ENCODE data around the gene ZNF519. TPM values are rescaled to one million over a fixed set of nuclear protein-coding genes. Genes with fewer than 3 reads are reported as not detected.
"Not testable (repeated sequence)": the region's sequence is repeated elsewhere in the genome, so short reads cannot be mapped to it uniquely, and the experiment has no call there.

ZNF519 gene
- total RNA-seq, 1 experiment from 2014 or later, result 5.9 TPM

GRCh38 chr18:14131696-14132270 lies 452 bp downstream of the ZNF519 start:
- H3K27ac ChIP-seq (ENCODE audit: low read length); H3K9me3 ChIP-seq (ENCODE audit: low read length): not testable (repeated sequence)

GRCh38 chr18:14130804-14131203 lies 1.4 kb downstream of the ZNF519 start:
- H2AFZ ChIP-seq (ENCODE audit: low read length); H4K20me1 ChIP-seq (ENCODE audit: low read length); intact Hi-C loops (cut with micrococcal nuclease); H3K27ac ChIP-seq (ENCODE audit: low read length); H3F3A ChIP-seq (ENCODE audit: low read length, unreplicated experiment); ATAC-seq; POLR2A ChIA-PET (ENCODE audit: unreplicated experiment); CTCF ChIA-PET; BruUV-seq (replicated peaks); DNase-seq; H3K27me3 ChIP-seq (ENCODE audit: low read length); H3K9me3 ChIP-seq (ENCODE audit: low read length); H3K9me2 ChIP-seq (replicated peaks; ENCODE audit: low read length); H3K36me3 ChIP-seq (ENCODE audit: low read depth, low read length); H3K4me1 ChIP-seq (ENCODE audit: insufficient read depth, low read length): not testable (repeated sequence)
- peak overlapping the region; percentile 83 for H3K4me3 ChIP-seq (ENCODE audit: low read length)
- H3K79me2 ChIP-seq (ENCODE audit: low read length), result peaks cover 53% of the 10 kb centered on the region
- peak overlapping the region; percentile 78; the same call in 1 of the 2 replicates for H3K9ac ChIP-seq (ENCODE audit: low read length)
- H3K4me2 ChIP-seq (ENCODE audit: low read length), result peak overlapping the region; percentile 81

More at GRCh38 chr18:14131696-14132270, 452 bp downstream of the ZNF519 start:
- H3K4me1 ChIP-seq (ENCODE audit: insufficient read depth, low read length); H3K36me3 ChIP-seq (ENCODE audit: low read depth, low read length); DNase-seq; H3K9me2 ChIP-seq (replicated peaks; ENCODE audit: low read length); H3F3A ChIP-seq (ENCODE audit: low read length, unreplicated experiment); CTCF ChIA-PET; H3K27me3 ChIP-seq (ENCODE audit: low read length); H4K20me1 ChIP-seq (ENCODE audit: low read length); POLR2A ChIA-PET (ENCODE audit: unreplicated experiment); intact Hi-C loops (cut with micrococcal nuclease): not testable (repeated sequence)
- peak; percentile 44 for ATAC-seq
- peak overlapping the region; percentile 87 for H2AFZ ChIP-seq (ENCODE audit: low read length)
- peak overlapping the region; percentile 83 for H3K4me3 ChIP-seq (ENCODE audit: low read length)
- TSS peak; percentile 80 for BruUV-seq (replicated peaks)
- H3K79me2 ChIP-seq (ENCODE audit: low read length), result peaks cover 46% of the 10 kb centered on the region
- peak overlapping the region; percentile 78 for H3K9ac ChIP-seq (ENCODE audit: low read length)
- peak overlapping the region; percentile 81 for H3K4me2 ChIP-seq (ENCODE audit: low read length)

- Histone ChIP-seq H3K4me3 (ENCODE audit: low read length) (no peak overlapping the region), H3K9me3 (ENCODE audit: low read length) (no peaks in the 10 kb centered on the region), H3K4me1 (ENCODE audit: insufficient read depth, low read length) (no peaks in the 10 kb centered on the region), H3K27me3 (ENCODE audit: low read length) (no peaks in the 10 kb centered on the region), H3K9ac (ENCODE audit: low read length) (no peak overlapping the region), H3K36me3 (ENCODE audit: low read depth, low read length) (peaks cover 11% of the 10 kb centered on the region), H3F3A (ENCODE audit: low read length, unreplicated experiment) (no peaks in the 10 kb centered on the region), H4K20me1 (ENCODE audit: low read length) (no peaks in the 10 kb centered on the region), H3K79me2 (ENCODE audit: low read length) (peaks cover 68% of the 10 kb centered on the region), H3K27ac (ENCODE audit: low read length) (no peak overlapping the region), H3K9me2 (replicated peaks; ENCODE audit: low read length) (no peaks in the 10 kb centered on the region), H2AFZ (ENCODE audit: low read length) (no peak overlapping the region), H3K4me2 (ENCODE audit: low read length) (no peak overlapping the region)
- ChIA-PET CTCF (interaction anchor here (0.7 kb wide), 1 partner anchor 194 kb away, joined by 5 read pairs; no protein-coding TSS in a partner anchor), POLR2A (ENCODE audit: unreplicated experiment) (no interaction called here)
- TF ChIP-seq EZH2phosphoT487 (IDR thresholded peaks at IDR 0.05; ENCODE audit: borderline replicate concordance, low read length), result no peak
- TF ChIP-seq, protein P1, sequence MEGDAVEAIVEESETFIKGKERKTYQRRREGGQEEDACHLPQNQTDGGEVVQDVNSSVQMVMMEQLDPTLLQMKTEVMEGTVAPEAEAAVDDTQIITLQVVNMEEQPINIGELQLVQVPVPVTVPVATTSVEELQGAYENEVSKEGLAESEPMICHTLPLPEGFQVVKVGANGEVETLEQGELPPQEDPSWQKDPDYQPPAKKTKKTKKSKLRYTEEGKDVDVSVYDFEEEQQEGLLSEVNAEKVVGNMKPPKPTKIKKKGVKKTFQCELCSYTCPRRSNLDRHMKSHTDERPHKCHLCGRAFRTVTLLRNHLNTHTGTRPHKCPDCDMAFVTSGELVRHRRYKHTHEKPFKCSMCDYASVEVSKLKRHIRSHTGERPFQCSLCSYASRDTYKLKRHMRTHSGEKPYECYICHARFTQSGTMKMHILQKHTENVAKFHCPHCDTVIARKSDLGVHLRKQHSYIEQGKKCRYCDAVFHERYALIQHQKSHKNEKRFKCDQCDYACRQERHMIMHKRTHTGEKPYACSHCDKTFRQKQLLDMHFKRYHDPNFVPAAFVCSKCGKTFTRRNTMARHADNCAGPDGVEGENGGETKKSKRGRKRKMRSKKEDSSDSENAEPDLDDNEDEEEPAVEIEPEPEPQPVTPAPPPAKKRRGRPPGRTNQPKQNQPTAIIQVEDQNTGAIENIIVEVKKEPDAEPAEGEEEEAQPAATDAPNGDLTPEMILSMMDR (conservative IDR thresholded peaks at IDR 0.05; ENCODE audit: low read depth, low read length), result no peak
- TF ChIP-seq EZH2 (IDR thresholded peaks at IDR 0.05; ENCODE audit: low read length, unreplicated experiment), result no peak
- no peak for ATAC-seq
- no TSS peak for BruUV-seq (replicated peaks)
- intact Hi-C loops (cut with micrococcal nuclease), result no loop called here
- no peak for DNase-seq
These were observed 7.5 kb downstream of the ZNF519 start for GRCh38 chr18:14124689-14125088.

GRCh38 chr18:14122097-14122496 lies 10.1 kb downstream of the ZNF519 start:
- Histone ChIP-seq H3K79me2 (ENCODE audit: low read length) (peaks cover 61% of the 10 kb centered on the region), H2AFZ (ENCODE audit: low read length) (no peak overlapping the region), H3K27me3 (ENCODE audit: low read length) (no peaks in the 10 kb centered on the region), H3K4me2 (ENCODE audit: low read length) (no peak overlapping the region), H3K9me3 (ENCODE audit: low read length) (no peaks in the 10 kb centered on the region), H4K20me1 (ENCODE audit: low read length) (no peaks in the 10 kb centered on the region), H3K27ac (ENCODE audit: low read length) (no peak overlapping the region), H3K9ac (ENCODE audit: low read length) (no peak overlapping the region), H3K4me3 (ENCODE audit: low read length) (no peak overlapping the region), H3K4me1 (ENCODE audit: insufficient read depth, low read length) (no peaks in the 10 kb centered on the region), H3K36me3 (ENCODE audit: low read depth, low read length) (peaks cover 23% of the 10 kb centered on the region), H3F3A (ENCODE audit: low read length, unreplicated experiment) (no peaks in the 10 kb centered on the region), H3K9me2 (replicated peaks; ENCODE audit: low read length) (no peaks in the 10 kb centered on the region)
- BruUV-seq (replicated peaks), result no TSS peak
- intact Hi-C loops (cut with micrococcal nuclease), result no loop called here
- ATAC-seq, result no peak
- no peak for TF ChIP-seq EZH2phosphoT487 (IDR thresholded peaks at IDR 0.05; ENCODE audit: borderline replicate concordance, low read length)
- TF ChIP-seq, protein P1 (conservative IDR thresholded peaks at IDR 0.05; ENCODE audit: low read depth, low read length), result no peak
- TF ChIP-seq EZH2 (IDR thresholded peaks at IDR 0.05; ENCODE audit: low read length, unreplicated experiment), result no peak
- ChIA-PET POLR2A (ENCODE audit: unreplicated experiment) (no interaction called here), CTCF (no interaction called here)
- DNase-seq, result no peak
